Superior temporal gyrus (tissue), 1 donor: ENCODE results near the gene ELAVL1.

Experiments
- DNase-seq: peaks from one replicate; pipeline ENCODE4 v3.0.0-alpha.2; 2016; ENCODE audit errors: extremely low spot score

Gene ELAVL1

DNA sequence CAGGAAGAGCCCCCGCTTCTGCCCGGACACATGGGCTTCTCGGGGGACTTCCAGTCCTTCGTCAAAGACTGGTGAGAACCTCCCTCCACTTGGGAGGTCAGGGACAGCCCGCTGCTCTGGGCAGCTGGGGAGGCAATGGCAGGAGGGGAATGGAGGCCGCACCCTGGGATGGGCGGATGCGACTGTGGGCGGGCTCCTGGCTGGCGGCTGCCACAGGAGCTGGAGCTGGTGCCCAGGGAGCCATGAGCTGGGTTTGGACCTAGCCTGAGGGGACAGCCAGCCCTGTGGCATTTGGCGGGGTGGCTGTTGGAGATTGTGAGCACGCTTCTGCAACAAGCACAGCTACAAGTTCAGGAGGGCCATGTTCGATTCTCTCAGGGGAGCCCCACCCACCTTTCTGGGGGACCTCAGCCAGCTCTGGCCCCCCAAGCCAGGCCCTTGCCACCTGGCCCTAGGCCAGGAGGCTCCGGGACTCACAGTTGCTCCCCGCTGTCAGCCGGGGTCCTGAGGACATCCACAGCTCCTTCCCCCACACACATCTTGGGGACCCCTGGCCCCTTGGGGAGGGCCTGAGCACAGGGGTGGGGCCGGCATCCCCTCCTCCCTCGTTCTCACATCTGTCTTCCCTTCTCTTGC is 93.8 kb downstream of the ELAVL1 start:
- no peak for DNase-seq

DNA sequence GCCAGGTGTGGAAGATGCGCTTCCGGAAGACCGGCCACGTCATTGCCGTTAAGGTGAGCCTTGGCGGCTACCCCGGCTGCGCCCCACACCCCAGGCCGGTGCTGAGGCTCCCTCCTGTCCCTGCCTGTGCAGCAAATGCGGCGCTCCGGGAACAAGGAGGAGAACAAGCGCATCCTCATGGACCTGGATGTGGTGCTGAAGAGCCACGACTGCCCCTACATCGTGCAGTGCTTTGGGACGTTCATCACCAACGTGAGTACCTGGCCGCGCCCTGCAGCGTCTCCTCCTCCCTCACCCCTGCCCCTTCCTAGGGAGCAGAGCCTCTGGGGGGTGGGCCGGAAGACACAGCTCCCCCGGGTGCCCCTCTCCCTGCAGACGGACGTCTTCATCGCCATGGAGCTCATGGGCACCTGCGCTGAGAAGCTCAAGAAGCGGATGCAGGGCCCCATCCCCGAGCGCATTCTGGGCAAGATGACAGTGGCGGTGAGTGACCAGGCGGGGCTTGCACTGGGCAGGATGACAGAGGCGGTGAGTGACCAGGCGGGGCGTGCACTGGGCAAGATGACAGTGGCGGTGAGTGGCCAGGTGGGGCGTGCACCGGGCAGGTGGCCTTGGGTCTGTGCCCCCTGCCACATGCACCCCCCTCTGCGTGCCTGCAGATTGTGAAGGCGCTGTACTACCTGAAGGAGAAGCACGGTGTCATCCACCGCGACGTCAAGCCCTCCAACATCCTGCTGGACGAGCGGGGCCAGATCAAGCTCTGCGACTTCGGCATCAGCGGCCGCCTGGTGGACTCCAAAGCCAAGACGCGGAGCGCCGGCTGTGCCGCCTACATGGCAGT is 94.9 kb downstream of the ELAVL1 start:
- DNase-seq = no peak

- no peak for DNase-seq
Observed at GRCh38 chr19:7909471-7910067, 95.9 kb downstream of the ELAVL1 start.

DNA sequence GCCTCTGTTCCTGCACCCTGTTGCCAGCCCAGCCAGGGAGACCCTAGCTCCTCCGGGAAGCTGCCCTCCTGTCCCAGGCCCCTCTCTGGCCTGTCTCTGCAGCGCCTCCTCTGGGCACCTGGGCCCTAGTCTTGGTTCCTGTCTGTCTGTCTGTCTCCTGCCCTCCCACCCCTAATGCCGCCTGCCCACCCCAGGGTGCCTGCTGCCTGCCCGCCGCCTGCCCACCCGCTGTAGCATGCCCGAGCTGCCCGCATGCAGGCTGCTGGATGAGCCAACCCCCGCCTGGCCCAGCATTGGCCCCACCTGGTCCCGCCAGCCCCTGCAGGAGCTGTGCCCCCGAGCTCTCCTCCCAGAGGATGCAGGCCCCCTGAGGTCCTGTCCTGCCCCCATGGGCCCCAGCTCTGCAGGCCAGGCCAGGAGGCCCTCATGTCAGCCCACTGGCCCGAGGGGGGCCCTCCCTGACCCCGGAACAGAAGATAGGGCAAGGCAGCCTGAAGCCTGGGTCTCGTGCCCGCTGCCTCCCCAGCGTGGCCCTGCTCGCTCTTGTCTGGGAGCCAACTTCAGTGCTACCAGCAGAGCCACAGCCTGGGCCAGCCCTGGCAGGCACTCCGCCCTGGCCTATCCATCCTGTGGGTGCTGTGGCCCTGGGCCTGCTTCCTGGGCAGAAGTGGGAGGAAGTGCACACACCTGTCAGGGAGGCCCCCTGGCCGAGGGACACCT is 96.5 kb downstream of the ELAVL1 start:
- no peak for DNase-seq
